K562 (cell line): ENCODE results near the gene FGGY. TPM values are rescaled to one million over a fixed set of nuclear protein-coding genes. Genes with fewer than 3 reads are reported as not detected.

Source experiments
- ATAC-seq: fragments of 200-7000 bp; cut with Tn5 transposase; 3 replicates; pipeline ENCODE4 v1.9.1; 2020; ENCODE audit warnings: moderate library complexity
- BruUV-seq: library from RNA; stranded (reverse); fragments of 400-500 nt; replicated peaks from 2 replicates; lab custom pipeline; 2021; lab: Mats Ljungman, UMichigan
- CTCF ChIA-PET: fragments of 300-600 bp; formaldehyde crosslinking; extraction: SDS; loops from one replicate; lab custom pipeline; 2021; ENCODE audit warnings: low intra/inter-chr PET ratio; lab: Yijun Ruan, JAX
- POLR2A ChIA-PET: fragments of 300-600, 350-650 bp; sonication (Branson Sonifier 250); formaldehyde crosslinking; extraction: SDS; loops from one replicate; lab custom pipeline; 2021; ENCODE audit warnings: antibody characterized with exemption, inconsistent platforms; lab: Yijun Ruan, JAX
- DNase-seq, 4 experiments: peaks; one replicate each; pipeline versions ENCODE4 v3.0.0 to v3.0.0-alpha.2; 2011 to 2018; ENCODE audit warnings: low spot score in 3 of 4, mixed read lengths in 3 of 4; ENCODE audit errors: extremely low read depth in 1 of 4
- FAIRE-seq: peaks from 2 replicates; lab custom pipeline; 2011; peaks lifted over from hg19 to GRCh38; lab: Jason Lieb, UNC
- H2AFZ ChIP-seq: 2 replicates; pipeline ENCODE4 v1.6.0; 2011; ENCODE audit warnings: low read depth, low read length, control low read depth, inconsistent platforms
- H3K27ac ChIP-seq: fragments of 200-600 bp; 3 replicates; pipeline ENCODE4 v1.8.0; 2011; ENCODE audit warnings: low read depth, mild to moderate bottlenecking, control low read depth, inconsistent platforms, low read length, moderate library complexity, mixed read lengths; ENCODE audit errors: extremely low read depth
- H3K27me3 ChIP-seq, 2 experiments: fragments of 300-600 bp in 1 of 2; 2 replicates in 1 of 2; 3 replicates in 1 of 2; pipeline versions ENCODE4 v1.6.0 to v1.8.0; 2011; ENCODE audit warnings: inconsistent platforms in 2 of 2, low read length in 2 of 2, mild to moderate bottlenecking in 1 of 2, mixed read lengths in 1 of 2, moderate library complexity in 1 of 2; ENCODE audit not compliant: control insufficient read depth in 2 of 2, insufficient read depth in 2 of 2
- H3K36me3 ChIP-seq: fragments of 300-600 bp; 3 replicates; pipeline ENCODE4 v1.8.0; 2011; ENCODE audit warnings: mild to moderate bottlenecking, low read length, inconsistent platforms; ENCODE audit not compliant: control insufficient read depth, insufficient read depth
- H3K4me1 ChIP-seq, 2 experiments: fragments of 200-600 bp in 1 of 2; replicated peaks in 1 of 2; 2 replicates in 1 of 2; 3 replicates in 1 of 2; pipeline versions ENCODE4 v1.5.1 to v1.8.0; 2011; ENCODE audit warnings: inconsistent platforms in 2 of 2, low read length in 2 of 2, mild to moderate bottlenecking in 1 of 2, mixed read lengths in 1 of 2, moderate library complexity in 1 of 2; ENCODE audit not compliant: control insufficient read depth in 2 of 2, insufficient read depth in 2 of 2
- H3K4me2 ChIP-seq: 2 replicates; pipeline ENCODE4 v1.6.1; 2011; ENCODE audit warnings: low read length, control low read depth, inconsistent platforms, mixed read lengths; ENCODE audit not compliant: insufficient read depth
- H3K4me3 ChIP-seq: fragments of 200-600 bp; sonication (generic), shearing (Covaris generic); 2 replicates; pipeline ENCODE4 v1.5.1; 2016; ENCODE audit warnings: control low read depth, inconsistent platforms
- H3K79me2 ChIP-seq: fragments of 200-600 bp; 3 replicates; pipeline ENCODE4 v1.8.0; 2011; ENCODE audit warnings: low read length, inconsistent platforms; ENCODE audit not compliant: control insufficient read depth, insufficient read depth
- H3K9ac ChIP-seq, 2 experiments: 2 replicates each; pipeline versions ENCODE4 v1.6.0 to v1.6.1; 2011; ENCODE audit warnings: low read depth in 2 of 2, low read length in 2 of 2, control low read depth in 1 of 2, inconsistent platforms in 1 of 2, mild to moderate bottlenecking in 1 of 2, mixed read lengths in 1 of 2; ENCODE audit not compliant: insufficient read depth in 1 of 2
- H3K9me1 ChIP-seq: one replicate; pipeline ENCODE4 v1.6.0; 2011; ENCODE audit warnings: inconsistent platforms, mild to moderate bottlenecking, low read length, moderate library complexity; ENCODE audit not compliant: control insufficient read depth, insufficient read depth
- H3K9me3 ChIP-seq: replicated peaks from 2 replicates; pipeline ENCODE4 v1.5.1; 2011; ENCODE audit warnings: low read depth, low read length, inconsistent platforms; ENCODE audit not compliant: control insufficient read depth, insufficient read depth
- H4K20me1 ChIP-seq: replicated peaks from 2 replicates; pipeline ENCODE4 v1.6.1; 2011; ENCODE audit warnings: low read length, inconsistent platforms, mixed read lengths; ENCODE audit not compliant: control insufficient read depth, insufficient read depth
- CEBPG ChIP-seq, 3 experiments: fragments of 200-800 bp in 1 of 3; sonication (Bioruptor generic) in 1 of 3; sonication (generic) in 1 of 3; formaldehyde crosslinking in 1 of 3; IDR thresholded peaks in 2 of 3; conservative IDR thresholded peaks in 1 of 3; 2 replicates each; pipeline versions ENCODE4 v1.6.1 to v1.8.0; 2016 to 2022; ENCODE audit warnings: missing compliant biosample characterization in 2 of 3, missing genetic modification characterization in 2 of 3, mild to moderate bottlenecking in 1 of 3, missing genetic modification reagents in 1 of 3
- E2F3 ChIP-seq: fragments of 250-450 bp; sonication (Bioruptor Pico); IDR thresholded peaks from 2 replicates; pipeline ENCODE4 v1.4.0; 2020; ENCODE audit warnings: mild to moderate bottlenecking
- ETS1 ChIP-seq: conservative IDR thresholded peaks from 2 replicates; pipeline ENCODE4 v1.6.1; 2011; ENCODE audit warnings: low read depth, mild to moderate bottlenecking, low read length; ENCODE audit not compliant: control insufficient read depth
- MAFK ChIP-seq: IDR thresholded peaks from 2 replicates; pipeline ENCODE4 v1.6.1; 2011; ENCODE audit warnings: low read length, improper control_type of control experiment
- SMAD4 ChIP-seq: fragments of 250-450 bp; sonication (Bioruptor Pico); conservative IDR thresholded peaks from 2 replicates; pipeline ENCODE4 v1.8.0; 2021; ENCODE audit warnings: inconsistent platforms, mild to moderate bottlenecking, moderate library complexity
- TRIM24 ChIP-seq, 2 experiments: fragments of 450-650 bp; IDR thresholded peaks; 2 replicates each; pipeline ENCODE4 v1.6.1; 2016
- WGBS: fragments of 100-300 bp; shearing (Covaris generic); methylation state at CpG from one replicate; pipeline ENCODE4 v1.1.6; 2016; ENCODE audit warnings: low coverage, mixed read lengths; ENCODE audit not compliant: insufficient coverage; ENCODE audit errors: missing lambda C conversion rate; 5-methylcytosine and 5-hydroxymethylcytosine counted together
- in situ Hi-C: fragments of 300-500 bp; cut with MboI; formaldehyde crosslinking; loops from 4 replicates; pipeline ENCODE4 v1.15.0; 2018; ENCODE audit warnings: inconsistent platforms, mixed read lengths
- intact Hi-C: fragments of 100-400 bp; cut with micrococcal nuclease; formaldehyde crosslinking; loops from 2 replicates; pipeline ENCODE4 v1.14.2; 2022
- polyA plus RNA-seq, 8 experiments: library from polyadenylated mRNA; depleted of rRNA in 4 of 8; stranded (reverse) in 5 of 8; unstranded in 3 of 8; fragments of >200 nt; fragmentation: Nextera tagmentation in 2 of 8; fragmentation: Illumina TruSeq in 1 of 8; extraction: Ambion mirVana in 2 of 8; extraction: Trizol in 1 of 8; gene quantifications; 2 replicates each; pipeline versions ENCODE4 v1.2.1 to v1.2.3, GENCODE V29; 2011 to 2014; ENCODE audit warnings: inconsistent platforms in 1 of 8, missing spikeins in 1 of 8
- total RNA-seq, 7 experiments: library from RNA; depleted of rRNA in 6 of 7; stranded (reverse); fragments of >200 nt in 6 of 7; fragmentation: Illumina TruSeq in 2 of 7; extraction: Trizol in 2 of 7; gene quantifications; 2 replicates each; pipeline versions ENCODE4 v1.2.1 to v1.2.3, GENCODE V29; 2011 to 2021; ENCODE audit warnings: low replicate concordance in 1 of 7

FGGY gene
- total and polyA plus RNA-seq, 9 of the 15 experiments (the other 6 are each of a cell fraction or from before 2014, with no cell fraction given) = 9.7 to 19.2 (median 12.6) TPM

DNA sequence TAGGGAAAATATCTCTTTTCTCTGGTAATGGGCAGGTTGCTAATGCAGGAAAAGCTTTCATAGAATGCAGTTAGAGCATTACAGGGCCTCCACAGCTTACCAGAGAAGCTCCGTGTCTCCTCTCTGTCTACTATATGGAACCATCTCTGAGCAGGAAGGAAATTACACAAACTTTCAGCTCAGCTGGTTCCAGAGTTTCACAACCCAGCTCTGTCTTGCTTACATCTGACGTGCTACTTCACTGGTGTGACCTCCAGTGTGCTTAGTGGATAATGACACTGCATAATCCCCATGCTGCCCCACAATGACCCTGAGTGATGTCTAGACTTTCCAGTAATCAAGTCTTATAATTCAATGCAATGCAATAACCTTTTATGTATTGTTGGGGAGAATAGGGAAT, 4.3 kb upstream of the FGGY start (continued):
- TF ChIP-seq MAFK = peak; percentile 52
- peak; percentile 18 to 33; a peak in 1 of 4 replicates for TF ChIP-seq TRIM24 (IDR thresholded peaks at IDR 0.05)
- no peak for TF ChIP-seq E2F3 (CRISPR knock-in tag)
- TF ChIP-seq CEBPG (CRISPR knock-in tag; IDR thresholded peaks at IDR 0.05) = no peak
- peak; percentile 25 to 81; a peak in 2 of 4 replicates for TF ChIP-seq CEBPG (tag; conservative IDR thresholded peaks at IDR 0.05 in 1 of 2, IDR thresholded peaks at IDR 0.05 in 1 of 2)

- no peak for DNase-seq
- CTCF ChIA-PET = no interaction called here
- Histone ChIP-seq H3K9ac (no peak overlapping the region), H3K79me2 (no peaks in the 10 kb centered on the region; the same call in 2 of the 3 replicates), H3K9me3 (no peaks in the 10 kb centered on the region), H2AFZ (no peak overlapping the region)
- POLR2A ChIA-PET = no interaction called here
- no peak for TF ChIP-seq SMAD4 (CRISPR knock-in tag)
- no peak for TF ChIP-seq ETS1
- TF ChIP-seq, all 486 proteins: peak for 0
- 37% methylated on average over 2 of the region's 2 CpGs for WGBS
- no TSS peak for BruUV-seq
- Histone ChIP-seq H3K4me3 (no peak overlapping the region), H3K4me2 (no peak overlapping the region), H3K27me3 (no peaks in the 10 kb centered on the region), H3K27ac (no peak overlapping the region), H4K20me1 (no peaks in the 10 kb centered on the region), H3K9me1 (no peaks in the 10 kb centered on the region), H3K36me3 (no peaks in the 10 kb centered on the region), H3K4me1 (peaks cover 9 to 23% of the 10 kb centered on the region in 2 experiments)
- ATAC-seq = no peak
- intact Hi-C loops (loop anchor here (10.0 kb wide), 2 partner anchors 228 to 402 kb away; no protein-coding TSS in a partner anchor), in situ Hi-C loops (no loop called here)
- no peak for FAIRE-seq
These were observed 3.7 kb upstream of the FGGY start for GRCh38 chr1:59293206-59293605.
